GM21825 (cell line): ENCODE data around the gene C6orf47.

Source experiments
- ATAC-seq: cut with Tn5 transposase; IDR thresholded peaks from one replicate; pipeline ENCODE4 v1.9.1; 2021; ENCODE audit warnings: mild to moderate bottlenecking, moderate library complexity; ENCODE audit not compliant: unreplicated experiment

C6orf47 gene

GRCh38 chr6:31617010-31617409, 43.6 kb downstream of the C6orf47 start:
- no peak for ATAC-seq

GRCh38 chr6:31615748-31616147, 44.8 kb downstream of the C6orf47 start:
- ATAC-seq = no peak

- ATAC-seq = no peak
These were observed 45.6 kb downstream of the C6orf47 start, which contains the start of gene AIF1 for GRCh38 chr6:31614684-31615578. TSS of gene AIF1 (plus strand) at chr6:31615234. CDS start at chr6:31615330, 96 bp downstream.

GRCh38 chr6:31614075-31614619, 46.4 kb downstream of the C6orf47 start:
- no peak for ATAC-seq

GRCh38 chr6:31610968-31611367, 49.6 kb downstream of the C6orf47 start:
- no peak for ATAC-seq

GRCh38 chr6:31609519-31610406, 50.8 kb downstream of the C6orf47 start:
- no peak for ATAC-seq
